H1 (cell line): ENCODE data around the gene COPA. TPM values are rescaled to one million over a fixed set of nuclear protein-coding genes. Genes with fewer than 3 reads are reported as not detected.

Experiments
- CTCF ChIA-PET: fragments of 300-600 bp; sonication (Branson Sonifier 250); formaldehyde crosslinking; loops from one replicate; lab custom pipeline; 2021; ENCODE audit not compliant: partially characterized antibody; lab: Charles Lee
- POLR2A ChIA-PET: fragments of 300-600 bp; sonication (Branson Sonifier 250); formaldehyde crosslinking; loops from one replicate; lab custom pipeline; 2021; ENCODE audit warnings: inconsistent platforms; ENCODE audit not compliant: partially characterized antibody; lab: Charles Lee
- DNase-seq, 2 experiments: peaks; one replicate each; pipeline versions ENCODE4 v3.0.0 to v3.0.0-alpha.2; 2010 to 2022; ENCODE audit warnings: low spot score in 2 of 2, low read depth in 1 of 2, mixed read lengths in 1 of 2
- FAIRE-seq: peaks from 2 replicates; lab custom pipeline; 2011; peaks lifted over from hg19 to GRCh38; lab: Jason Lieb, UNC
- H2AFZ ChIP-seq: 2 replicates; pipeline ENCODE4 v1.8.1; 2012; ENCODE audit warnings: low read length, inconsistent platforms
- H2AK5ac ChIP-seq: 2 replicates; pipeline ENCODE4 v1.6.1; 2013; ENCODE audit warnings: low read depth, low read length
- H2BK120ac ChIP-seq: replicated peaks from 2 replicates; pipeline ENCODE3; 2013; ENCODE audit warnings: low read depth, low read length, inconsistent platforms
- H2BK12ac ChIP-seq: 2 replicates; pipeline ENCODE4 v1.6.1; 2013; ENCODE audit warnings: low read depth, low read length
- H2BK15ac ChIP-seq: 2 replicates; pipeline ENCODE4 v1.6.1; 2013; ENCODE audit warnings: low read length
- H2BK20ac ChIP-seq: 2 replicates; pipeline ENCODE4 v1.6.1; 2013; ENCODE audit warnings: low read length
- H2BK5ac ChIP-seq: 2 replicates; pipeline ENCODE4 v1.6.1; 2013; ENCODE audit warnings: low read depth, low read length
- H3K14ac ChIP-seq: 2 replicates; pipeline ENCODE4 v1.6.1; 2013; ENCODE audit warnings: inconsistent platforms; ENCODE audit not compliant: insufficient read length
- H3K18ac ChIP-seq: 2 replicates; pipeline ENCODE4 v1.6.1; 2013; ENCODE audit warnings: low read length; ENCODE audit errors: extremely low read depth
- H3K23ac ChIP-seq: 2 replicates; pipeline ENCODE4 v1.6.1; 2013; ENCODE audit warnings: inconsistent platforms; ENCODE audit not compliant: insufficient read length
- H3K23me2 ChIP-seq: 2 replicates; pipeline ENCODE4 v1.6.1; 2013; ENCODE audit warnings: low read depth, low read length
- H3K27ac ChIP-seq: 2 replicates; pipeline ENCODE4 v1.6.1; 2011; ENCODE audit warnings: low read depth, low read length, inconsistent platforms
- H3K27me3 ChIP-seq, 4 experiments: replicated peaks in 1 of 4; 1 replicate in 1 of 4; 2 replicates in 3 of 4; pipeline versions ENCODE4 v1.6.1 to v1.8.1; 2011 to 2013; ENCODE audit warnings: low read length in 3 of 4, mild to moderate bottlenecking in 3 of 4, inconsistent platforms in 2 of 4, mixed read lengths in 2 of 4, moderate library complexity in 1 of 4; ENCODE audit not compliant: control insufficient read depth in 3 of 4, insufficient read depth in 3 of 4; ENCODE audit errors: extremely low read depth in 1 of 4
- H3K36me3 ChIP-seq, 4 experiments: 2 replicates each; pipeline versions ENCODE4 v1.6.1 to v1.8.1; 2011 to 2013; ENCODE audit warnings: mild to moderate bottlenecking in 4 of 4, low read length in 3 of 4, moderate library complexity in 2 of 4, control low read depth in 1 of 4, inconsistent platforms in 1 of 4; ENCODE audit not compliant: insufficient read depth in 4 of 4, control insufficient read depth in 2 of 4
- H3K4ac ChIP-seq: replicated peaks from 2 replicates; pipeline ENCODE3; 2013; ENCODE audit warnings: low read length, low read depth, mixed read lengths, inconsistent platforms; ENCODE audit not compliant: insufficient read length
- H3K4me1 ChIP-seq, 4 experiments: replicated peaks in 1 of 4; 1 replicate in 1 of 4; 2 replicates in 3 of 4; pipeline versions ENCODE4 v1.6.1 to v1.8.1; 2011 to 2013; ENCODE audit warnings: low read length in 3 of 4, inconsistent platforms in 2 of 4, mixed read lengths in 1 of 4; ENCODE audit not compliant: insufficient read depth in 4 of 4, control insufficient read depth in 3 of 4
- H3K4me2 ChIP-seq, 2 experiments: 2 replicates each; pipeline versions ENCODE4 v1.6.1 to v1.8.1; 2011 to 2013; ENCODE audit warnings: low read depth in 2 of 2, low read length in 2 of 2, control low read depth in 1 of 2, inconsistent platforms in 1 of 2, mild to moderate bottlenecking in 1 of 2; ENCODE audit not compliant: insufficient read depth in 1 of 2
- H3K4me3 ChIP-seq, 4 experiments: fragments of 200-600, 300-600 bp in 1 of 4; sonication (generic), shearing (Covaris generic), sonication (Bioruptor Twin) in 1 of 4; 2 replicates each; pipeline versions ENCODE4 v1.5.1 to v1.8.1; 2011 to 2016; ENCODE audit warnings: low read length in 4 of 4, low read depth in 3 of 4, control low read depth in 2 of 4, inconsistent platforms in 2 of 4, mild to moderate bottlenecking in 2 of 4, mixed read lengths in 1 of 4, moderate library complexity in 1 of 4; ENCODE audit not compliant: insufficient read depth in 2 of 4; ENCODE audit errors: extremely low read depth in 1 of 4
- H3K56ac ChIP-seq: replicated peaks from 2 replicates; pipeline ENCODE3; 2013; ENCODE audit warnings: low read depth, mild to moderate bottlenecking, mixed read lengths, low read length, inconsistent platforms; ENCODE audit not compliant: insufficient read length
- H3K79me1 ChIP-seq: 2 replicates; pipeline ENCODE4 v1.6.1; 2013; ENCODE audit warnings: low read depth, low read length, control low read depth
- H3K79me2 ChIP-seq, 2 experiments: 2 replicates each; pipeline versions ENCODE4 v1.6.1 to v1.8.1; 2012 to 2013; ENCODE audit warnings: low read length in 2 of 2, mild to moderate bottlenecking in 2 of 2, inconsistent platforms in 1 of 2; ENCODE audit not compliant: insufficient read depth in 2 of 2, control insufficient read depth in 1 of 2
- H3K9ac ChIP-seq, 4 experiments: replicated peaks in 1 of 4; 1 replicate in 1 of 4; 2 replicates in 3 of 4; pipeline versions ENCODE4 v1.6.1 to v1.8.1; 2011 to 2013; ENCODE audit warnings: low read depth in 3 of 4, low read length in 3 of 4, control low read depth in 2 of 4, mild to moderate bottlenecking in 2 of 4, moderate library complexity in 2 of 4, inconsistent platforms in 1 of 4; ENCODE audit errors: extremely low read depth in 1 of 4
- H3K9me3 ChIP-seq, 2 experiments: 2 replicates each; pipeline versions ENCODE4 v1.6.1 to v1.8.1; 2012 to 2013; ENCODE audit warnings: mild to moderate bottlenecking in 2 of 2, moderate library complexity in 2 of 2, control low read depth in 1 of 2, inconsistent platforms in 1 of 2, low read depth in 1 of 2, low read length in 1 of 2, mixed read lengths in 1 of 2; ENCODE audit not compliant: insufficient read depth in 2 of 2
- H4K20me1 ChIP-seq, 2 experiments: replicated peaks in 1 of 2; 2 replicates each; pipeline versions ENCODE3 to v1.8.1; 2011 to 2013; ENCODE audit warnings: inconsistent platforms in 2 of 2, low read length in 2 of 2, mild to moderate bottlenecking in 1 of 2; ENCODE audit not compliant: insufficient read depth in 2 of 2, control insufficient read depth in 1 of 2
- H4K5ac ChIP-seq: 2 replicates; pipeline ENCODE4 v1.6.1; 2013; ENCODE audit warnings: low read length, low read depth, mixed read lengths, inconsistent platforms; ENCODE audit not compliant: insufficient read length
- H4K8ac ChIP-seq: 2 replicates; pipeline ENCODE4 v1.8.0; 2013; ENCODE audit warnings: mild to moderate bottlenecking, moderate library complexity, low read length, inconsistent platforms; ENCODE audit not compliant: insufficient read depth; ENCODE audit errors: extremely low read depth
- H4K91ac ChIP-seq: replicated peaks from 2 replicates; pipeline ENCODE3; 2013; ENCODE audit warnings: low read length, mixed read lengths, inconsistent platforms; ENCODE audit not compliant: insufficient read length
- CHD2 ChIP-seq: IDR thresholded peaks from 2 replicates; pipeline ENCODE4 v1.6.1; 2012; ENCODE audit warnings: low read length, improper control_type of control experiment
- EZH2 ChIP-seq: fragments of 200-600 bp; sonication (generic); IDR thresholded peaks from 2 replicates; pipeline ENCODE4 v1.7.1; 2012; ENCODE audit warnings: low read depth, mild to moderate bottlenecking, moderate library complexity, low read length, inconsistent platforms; ENCODE audit not compliant: severe bottlenecking
- HDAC6 ChIP-seq: IDR thresholded peaks from one replicate; pipeline ENCODE4 v1.7.1; 2012; ENCODE audit warnings: low read depth, mild to moderate bottlenecking, inconsistent platforms, low read length, moderate library complexity
- JUND ChIP-seq: IDR thresholded peaks from 2 replicates; pipeline ENCODE4 v1.6.1; 2011; ENCODE audit warnings: mild to moderate bottlenecking, improper control_type of control experiment, low read length
- POLR2AphosphoS5 ChIP-seq: IDR thresholded peaks from 2 replicates; pipeline ENCODE4 v1.6.1; 2011; ENCODE audit warnings: low read depth, low read length
- RNF2 ChIP-seq: fragments of 200-900, 300-1000 bp; sonication (generic); IDR thresholded peaks from 2 replicates; pipeline ENCODE4 v1.7.1; 2016; ENCODE audit warnings: borderline replicate concordance, low read depth, mild to moderate bottlenecking, antibody characterized with exemption, low read length; ENCODE audit not compliant: poor library complexity, severe bottlenecking; ENCODE audit errors: missing control alignments
- SP1 ChIP-seq: IDR thresholded peaks from 2 replicates; pipeline ENCODE4 v1.6.1; 2011; ENCODE audit warnings: low read depth, low read length
- SP2 ChIP-seq: IDR thresholded peaks from 2 replicates; pipeline ENCODE4 v1.6.1; 2012; ENCODE audit warnings: mild to moderate bottlenecking, low read length, inconsistent platforms
- TCF12 ChIP-seq: IDR thresholded peaks from 2 replicates; pipeline ENCODE4 v1.6.1; 2011; ENCODE audit warnings: low read depth, mild to moderate bottlenecking, low read length
- WGBS, 2 experiments: shearing (Covaris generic) in 1 of 2; methylation state at CpG; one replicate each; pipeline versions ENCODE4 v1.1.6 to v1.1.7; 2013 to 2015; ENCODE audit warnings: low lambda C conversion rate in 2 of 2, mixed read lengths in 2 of 2, inconsistent platforms in 1 of 2, low coverage in 1 of 2, missing lambda C conversion rate in 1 of 2; ENCODE audit not compliant: insufficient replicate concordance in 2 of 2, insufficient coverage in 1 of 2, insufficient read length in 1 of 2; ENCODE audit errors: extremely low coverage in 1 of 2, missing lambda C conversion rate in 1 of 2; 5-methylcytosine and 5-hydroxymethylcytosine counted together
- polyA plus RNA-seq, 7 experiments: library from polyadenylated mRNA; depleted of rRNA in 3 of 7; stranded (reverse) in 5 of 7; unstranded in 2 of 7; fragments of >200 nt in 5 of 7; fragments of 200-250 nt in 2 of 7; gene quantifications; 1 replicate in 5 of 7; 2 replicates in 1 of 7; 4 replicates in 1 of 7; pipeline versions ENCODE4 v1.2.1 to v1.2.3, GENCODE V29; 2011 to 2013; ENCODE audit warnings: missing spikeins in 2 of 7, mixed read lengths in 2 of 7
- total RNA-seq: library from RNA; stranded (reverse); fragmentation: NEBNext Ultra II Directional; extraction: Animal tissue kit (Norgen Biotek cat#: 25700); gene quantifications from 2 replicates; pipeline ENCODE4 v1.2.1, GENCODE V29; 2021
- TF ChIP-seq, protein P1 (sequence below), 3 experiments: IDR thresholded peaks; 1 replicate in 2 of 3; 2 replicates in 1 of 3; pipeline versions ENCODE4 v1.5.1 to v1.6.1; 2011; ENCODE audit warnings: low read length in 3 of 3, mild to moderate bottlenecking in 3 of 3, inconsistent platforms in 2 of 3, low read depth in 1 of 3, moderate library complexity in 1 of 3; ENCODE audit not compliant: insufficient read depth in 1 of 3; ENCODE audit errors: control extremely low read depth in 1 of 3
- TF ChIP-seq, protein P2 (sequence below): IDR thresholded peaks from 2 replicates; pipeline ENCODE4 v1.6.1; 2011; ENCODE audit warnings: low read depth, mild to moderate bottlenecking, low read length; ENCODE audit not compliant: insufficient read depth

Gene COPA
- total and polyA plus RNA-seq, 2 of the 8 experiments (the other 6 are each of a cell fraction or from before 2014, with no cell fraction given) = 78.2 to 115 TPM

DNA sequence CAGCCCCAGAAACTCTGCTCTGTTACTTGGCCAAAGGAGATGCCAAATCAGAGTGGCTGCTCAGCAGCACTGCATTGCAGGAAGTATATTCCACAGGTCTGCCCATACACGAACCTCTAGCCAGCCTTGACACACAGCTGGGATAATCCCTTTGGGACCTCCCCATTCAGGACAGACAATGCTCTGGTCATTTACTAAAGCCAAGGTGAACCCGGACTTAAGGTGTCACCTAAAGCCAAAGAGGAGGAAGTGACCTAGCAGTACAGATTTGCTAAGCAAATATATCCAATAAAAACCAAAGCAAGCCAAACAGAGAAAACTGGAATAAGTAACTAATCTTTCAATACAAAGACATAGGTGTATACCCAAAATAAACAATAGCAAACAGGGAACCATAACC, 27.7 kb downstream of the COPA start:
- Histone ChIP-seq H4K5ac (no peak overlapping the region), H3K27ac (no peak overlapping the region), H2AFZ (no peak overlapping the region), H3K4me1 (no peaks in the 10 kb centered on the region), H2BK120ac (no peak overlapping the region), H3K36me3 (peaks cover 10 to 66% (median 44%) of the 10 kb centered on the region in 4 experiments), H3K23ac (no peak overlapping the region), H3K9me3 (no peaks in the 10 kb centered on the region), H3K56ac (no peak overlapping the region), H2BK15ac (no peak overlapping the region), H4K8ac (no peak overlapping the region; the same call in 1 of the 2 replicates), H3K79me2 (no peaks in the 10 kb centered on the region; a peak in 1 of 4 replicates), H3K18ac (no peak overlapping the region), H2BK5ac (no peak overlapping the region), H2BK20ac (no peak overlapping the region), H3K4ac (no peak overlapping the region), H3K14ac (no peak overlapping the region), H2BK12ac (no peak overlapping the region), H4K91ac (no peak overlapping the region), H3K4me2 (no peak overlapping the region), H2AK5ac (no peak overlapping the region), H3K4me3 (no peak overlapping the region), H3K9ac (no peak overlapping the region), H4K20me1 (peaks cover 1% of the 10 kb centered on the region in 2 experiments), H3K23me2 (no peaks in the 10 kb centered on the region), H3K27me3 (no peaks in the 10 kb centered on the region), H3K79me1 (no peaks in the 10 kb centered on the region; the same call in 1 of the 2 replicates)
- FAIRE-seq = no peak
- ChIA-PET CTCF (interaction anchor here (1.0 to 4.8 kb wide), 3 partner anchors 15 to 39 kb away, joined by 3 to 36 read pairs (median 3); no protein-coding TSS in a partner anchor), POLR2A (no interaction called here)
- 94% methylated on average over 2 of the region's 2 CpGs; no CpG with 5 or more reads in 1 of the 2 experiments for WGBS, 2 experiments
- no peak for DNase-seq
- no peak for TF ChIP-seq HDAC6
- TF ChIP-seq, protein P1, sequence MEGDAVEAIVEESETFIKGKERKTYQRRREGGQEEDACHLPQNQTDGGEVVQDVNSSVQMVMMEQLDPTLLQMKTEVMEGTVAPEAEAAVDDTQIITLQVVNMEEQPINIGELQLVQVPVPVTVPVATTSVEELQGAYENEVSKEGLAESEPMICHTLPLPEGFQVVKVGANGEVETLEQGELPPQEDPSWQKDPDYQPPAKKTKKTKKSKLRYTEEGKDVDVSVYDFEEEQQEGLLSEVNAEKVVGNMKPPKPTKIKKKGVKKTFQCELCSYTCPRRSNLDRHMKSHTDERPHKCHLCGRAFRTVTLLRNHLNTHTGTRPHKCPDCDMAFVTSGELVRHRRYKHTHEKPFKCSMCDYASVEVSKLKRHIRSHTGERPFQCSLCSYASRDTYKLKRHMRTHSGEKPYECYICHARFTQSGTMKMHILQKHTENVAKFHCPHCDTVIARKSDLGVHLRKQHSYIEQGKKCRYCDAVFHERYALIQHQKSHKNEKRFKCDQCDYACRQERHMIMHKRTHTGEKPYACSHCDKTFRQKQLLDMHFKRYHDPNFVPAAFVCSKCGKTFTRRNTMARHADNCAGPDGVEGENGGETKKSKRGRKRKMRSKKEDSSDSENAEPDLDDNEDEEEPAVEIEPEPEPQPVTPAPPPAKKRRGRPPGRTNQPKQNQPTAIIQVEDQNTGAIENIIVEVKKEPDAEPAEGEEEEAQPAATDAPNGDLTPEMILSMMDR (IDR thresholded peaks at IDR 0.05; ENCODE audit: control extremely low read depth in 1 of 3, insufficient read depth in 1 of 3, low read depth in 1 of 3, low read length in 3 of 3) = no peak
- no peak for TF ChIP-seq EZH2
- TF ChIP-seq JUND = no peak
- no peak for TF ChIP-seq SP2
- TF ChIP-seq RNF2 = no peak
- TF ChIP-seq CHD2 = no peak
- no peak for TF ChIP-seq TCF12
- TF ChIP-seq SP1 = no peak
- no peak for TF ChIP-seq POLR2AphosphoS5
- TF ChIP-seq, protein P2, sequence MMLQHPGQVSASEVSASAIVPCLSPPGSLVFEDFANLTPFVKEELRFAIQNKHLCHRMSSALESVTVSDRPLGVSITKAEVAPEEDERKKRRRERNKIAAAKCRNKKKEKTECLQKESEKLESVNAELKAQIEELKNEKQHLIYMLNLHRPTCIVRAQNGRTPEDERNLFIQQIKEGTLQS = no peak
